HG02981 (cell line): ENCODE results near the gene PDS5B.
"Not testable (repeated sequence)": the region's sequence is repeated elsewhere in the genome, so short reads cannot be mapped to it uniquely, and the experiment has no call there.

Experiments
- ATAC-seq: cut with Tn5 transposase; IDR thresholded peaks from one replicate; pipeline ENCODE4 v1.9.1; 2021; ENCODE audit warnings: mild to moderate bottlenecking, moderate library complexity; ENCODE audit not compliant: unreplicated experiment

PDS5B gene

DNA sequence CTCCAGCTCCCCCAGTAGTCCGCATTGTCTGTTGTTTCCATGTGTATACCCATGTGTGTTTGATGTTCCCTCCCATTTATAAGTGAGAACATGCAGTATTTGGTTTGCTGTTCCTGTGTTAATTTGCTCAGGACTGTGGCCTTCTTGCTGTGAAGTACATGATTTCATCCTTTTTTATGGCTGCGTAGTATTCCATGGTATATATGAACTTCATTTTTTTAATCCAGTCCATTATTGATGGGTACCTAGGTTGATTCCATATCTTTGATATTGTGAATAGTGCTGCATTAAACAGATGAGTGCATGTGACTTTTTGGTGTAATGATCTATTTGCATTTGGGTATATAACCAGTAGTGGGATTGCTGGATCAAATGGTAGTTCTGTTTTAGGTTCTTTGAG is 175.2 kb downstream of the PDS5B start:
- no peak for ATAC-seq

DNA sequence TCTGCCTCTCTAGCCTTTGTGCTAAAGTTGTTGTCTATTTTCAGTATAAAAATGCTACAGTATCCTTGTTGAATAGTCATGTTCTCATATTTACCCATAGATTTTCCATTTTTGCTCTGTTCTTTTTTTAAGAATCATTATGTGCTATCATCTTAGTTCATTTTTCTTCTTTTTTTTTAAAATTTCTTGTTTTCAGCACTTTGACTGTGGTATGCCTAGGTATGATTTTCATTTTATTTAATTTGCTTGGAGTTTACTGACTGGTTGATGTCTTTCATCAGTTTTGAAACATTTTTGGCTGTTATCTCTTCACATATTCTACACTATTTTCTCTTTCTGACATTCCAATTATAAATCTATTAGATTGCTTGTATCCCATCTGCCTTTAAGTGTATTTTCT is 192.9 kb downstream of the PDS5B start:
- no peak for ATAC-seq

DNA sequence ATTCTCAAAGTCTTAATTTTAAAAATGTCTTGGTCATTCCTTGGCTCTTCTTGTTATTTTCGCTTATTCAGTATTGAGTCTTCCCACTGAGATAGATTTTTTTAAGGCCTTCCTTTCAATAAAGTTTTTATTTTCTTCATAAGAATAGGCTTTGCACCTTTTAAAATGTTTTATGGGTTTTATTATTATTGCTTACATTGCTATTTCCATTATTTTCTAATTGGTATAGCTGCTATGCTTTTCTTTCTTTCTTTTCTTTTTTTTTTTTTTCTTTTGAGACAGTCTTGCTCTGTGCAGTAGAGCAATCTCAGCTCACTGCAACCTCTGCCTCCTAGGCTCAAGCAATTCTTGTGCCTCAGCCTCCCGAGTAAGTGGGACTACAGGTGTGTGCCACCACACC is 195.7 kb downstream of the PDS5B start:
- ATAC-seq = no peak

GRCh38 chr13:32783067-32783466 is 196.8 kb downstream of the PDS5B start:
- no peak for ATAC-seq

DNA sequence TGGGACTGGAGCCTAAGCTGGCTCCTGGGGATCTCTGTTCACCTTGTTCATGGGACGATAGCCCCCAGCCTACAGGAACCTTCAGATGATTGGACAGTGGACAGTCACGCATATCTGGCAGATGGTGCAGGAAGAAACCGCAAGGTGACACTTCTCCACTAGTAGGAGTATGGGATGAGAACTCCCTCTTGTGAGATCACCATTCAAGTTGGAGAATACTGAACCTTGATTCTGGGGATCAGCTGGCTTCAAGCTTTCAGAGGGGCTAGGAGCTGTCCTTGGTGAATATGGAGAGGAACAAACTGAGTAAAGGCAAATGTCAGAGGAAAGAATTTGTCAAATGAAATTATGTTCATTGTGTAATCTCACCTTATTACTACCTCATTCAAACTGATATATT is 204.5 kb downstream of the PDS5B start:
- no peak for ATAC-seq

- peak; percentile 62 for ATAC-seq
These were observed 205.4 kb downstream of the PDS5B start for GRCh38 chr13:32791545-32792172.

- no peak for ATAC-seq
These were observed 210.5 kb downstream of the PDS5B start for GRCh38 chr13:32796754-32797153.

GRCh38 chr13:32802159-32802558 is 215.9 kb downstream of the PDS5B start:
- no peak for ATAC-seq

DNA sequence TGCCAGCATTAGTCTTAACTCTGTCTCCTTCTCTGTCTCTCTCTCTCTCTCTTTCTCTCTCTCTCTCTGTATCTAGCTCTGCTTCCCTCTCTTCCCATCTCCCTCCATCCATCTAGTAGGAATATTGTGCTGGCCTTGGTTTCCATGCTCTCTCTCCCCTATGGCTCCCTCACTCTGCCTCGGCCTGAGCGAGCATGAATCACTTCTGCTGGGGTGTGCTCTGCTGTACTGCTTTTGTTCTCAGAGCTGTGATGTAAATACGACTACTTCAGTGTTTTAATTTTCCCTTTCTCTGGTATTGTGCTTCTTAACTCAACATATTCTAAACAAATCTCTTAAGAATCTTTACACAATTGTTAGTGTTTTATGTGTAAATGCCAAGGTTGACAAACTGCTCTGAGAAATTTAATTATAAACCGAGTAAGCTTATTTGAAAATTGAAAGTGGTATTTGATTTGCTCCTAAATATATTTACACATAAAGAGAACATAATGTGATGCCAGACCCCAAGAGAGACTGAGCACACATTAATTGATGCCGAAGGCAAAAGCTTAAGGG is 218.5 kb downstream of the PDS5B start:
- no peak for ATAC-seq

GRCh38 chr13:32811297-32811800 is 225.1 kb downstream of the PDS5B start:
- ATAC-seq = peak; percentile 64

DNA sequence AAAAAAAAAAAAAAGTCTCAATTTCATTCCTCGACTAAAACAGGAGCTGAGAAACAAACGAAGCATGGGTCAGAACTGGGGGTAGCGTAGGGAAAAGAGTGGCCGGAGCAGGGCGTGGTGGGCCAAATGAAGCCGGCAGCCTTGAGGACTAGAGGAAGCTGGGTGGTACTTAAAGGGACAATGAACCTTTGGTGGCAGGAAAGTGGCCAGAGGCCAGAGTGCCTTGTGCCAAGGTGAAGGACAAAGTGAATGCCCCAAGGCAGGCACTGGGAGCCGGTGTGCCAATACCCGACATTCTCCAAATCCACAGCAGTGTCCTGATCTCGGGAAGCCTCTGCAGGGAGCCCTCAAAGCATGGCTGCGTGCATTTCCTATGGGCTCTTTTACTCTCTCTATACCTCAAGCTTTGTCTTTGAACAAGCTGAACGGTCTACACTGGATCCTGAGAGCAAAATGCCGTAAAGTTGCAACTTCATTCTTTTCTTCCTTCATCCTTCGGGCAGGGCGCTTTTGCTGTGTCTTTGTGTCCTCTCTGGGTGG is 235.0 kb downstream of the PDS5B start:
- no peak for ATAC-seq

- ATAC-seq = no peak
These were observed 236.5 kb downstream of the PDS5B start for GRCh38 chr13:32822771-32823170.

DNA sequence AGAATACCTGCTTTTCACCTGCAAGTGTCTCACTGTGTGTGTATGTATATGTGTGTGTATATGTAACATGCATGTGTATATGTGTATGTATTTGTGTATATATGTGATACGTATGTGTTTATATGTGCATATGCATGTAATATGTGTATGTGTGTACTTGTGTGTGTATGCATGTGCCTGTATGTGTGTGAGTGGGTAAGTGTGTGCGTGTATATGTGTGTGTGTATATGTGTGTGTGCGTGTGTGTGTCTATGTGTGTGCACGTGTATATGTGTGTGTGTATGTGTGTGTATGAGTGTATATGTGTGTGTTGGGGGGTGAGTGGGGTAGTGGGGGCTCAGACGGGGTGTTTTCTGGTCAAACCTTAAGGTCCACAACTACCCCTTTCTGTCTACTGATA is 237.3 kb downstream of the PDS5B start:
- ATAC-seq = no peak

- ATAC-seq = no peak
These were observed 237.8 kb downstream of the PDS5B start for GRCh38 chr13:32824061-32824460.

DNA sequence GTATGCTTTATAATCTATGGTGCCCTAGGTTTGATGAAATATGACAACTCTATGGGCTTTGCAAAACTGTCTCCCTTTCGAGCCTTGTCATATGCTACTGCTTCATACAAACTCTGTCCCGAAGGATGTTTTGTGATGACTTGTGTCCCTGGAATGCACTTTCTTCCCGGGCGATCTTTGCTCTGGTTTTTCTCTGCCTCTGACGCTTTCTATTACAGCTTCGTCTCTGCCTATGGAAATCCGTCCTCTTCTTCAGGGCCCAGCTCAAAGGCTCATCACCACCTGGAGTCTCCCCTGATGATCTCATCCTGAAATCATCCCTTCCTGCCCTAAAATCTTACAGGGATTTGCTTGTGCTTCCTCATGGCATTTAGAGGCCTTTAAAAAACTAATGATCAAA is 238.4 kb downstream of the PDS5B start:
- no peak for ATAC-seq

- ATAC-seq = no peak
These were observed 239.2 kb downstream of the PDS5B start for GRCh38 chr13:32825481-32825880.

GRCh38 chr13:32826372-32826771 is 240.1 kb downstream of the PDS5B start:
- not testable (repeated sequence) for ATAC-seq
